T-cell (primary cell): ENCODE results near the gene CRHBP. TPM values are rescaled to one million over a fixed set of nuclear protein-coding genes. Genes with fewer than 3 reads are reported as not detected.

Source experiments
- ATAC-seq, 4 experiments: fragments of 200-7000 bp in 3 of 4; fragments of 150-1000 bp in 1 of 4; cut with Tn5 transposase; replicated peaks in 1 of 4; 1 replicate in 3 of 4; 2 replicates in 1 of 4; pipeline ENCODE4 v1.10.0; 2021; ENCODE audit warnings: moderate library complexity in 3 of 4, mild to moderate bottlenecking in 2 of 4, moderate number of reproducible peaks in 1 of 4
- CTCF ChIA-PET, 2 donors: fragments of 300-600 bp; sonication (Branson Sonifier 250); formaldehyde crosslinking; loops; one replicate each; lab custom pipeline; 2022; ENCODE audit warnings: antibody characterized with exemption in 2 of 2; lab: Charles Lee
- POLR2A ChIA-PET, 2 donors: fragments of 300-600 bp; sonication (Branson Sonifier 250); formaldehyde crosslinking; loops; one replicate each; lab custom pipeline; 2022; ENCODE audit warnings: antibody characterized with exemption in 2 of 2; lab: Charles Lee
- DNase-seq, 35 experiments: peaks; one replicate each; pipeline versions ENCODE4 v3.0.0 to v3.0.0-alpha.2; 2013 to 2023
- H3K27ac ChIP-seq: one replicate; pipeline ENCODE4 v1.5.1; 2013; ENCODE audit warnings: low read length
- H3K27me3 ChIP-seq, 2 experiments: replicated peaks in 1 of 2; 1 replicate in 1 of 2; 2 replicates in 1 of 2; pipeline versions ENCODE4 v1.6.1 to v1.7.0; 2013; ENCODE audit warnings: low read length in 1 of 2, mixed read lengths in 1 of 2; ENCODE audit not compliant: control insufficient read depth in 2 of 2, insufficient read depth in 2 of 2; ENCODE audit errors: extremely low read depth in 1 of 2
- H3K36me3 ChIP-seq, 2 donors: 1 replicate in 1 of 2; 2 replicates in 1 of 2; pipeline versions ENCODE4 v1.6.1 to v1.7.0; 2013; ENCODE audit warnings: low read length in 1 of 2; ENCODE audit not compliant: control insufficient read depth in 2 of 2, insufficient read depth in 1 of 2; ENCODE audit errors: extremely low read depth in 1 of 2
- H3K4me1 ChIP-seq, 2 experiments: 1 replicate in 1 of 2; 2 replicates in 1 of 2; pipeline versions ENCODE4 v1.6.1 to v1.7.0; 2013; ENCODE audit warnings: low read length in 2 of 2, mixed read lengths in 1 of 2; ENCODE audit not compliant: insufficient read depth in 2 of 2, control insufficient read depth in 1 of 2; ENCODE audit errors: extremely low read depth in 1 of 2
- H3K4me3 ChIP-seq, 2 donors: 1 replicate in 1 of 2; 2 replicates in 1 of 2; pipeline versions ENCODE4 v1.5.1 to v1.7.0; 2013; ENCODE audit warnings: mild to moderate bottlenecking in 2 of 2, low read length in 1 of 2, moderate library complexity in 1 of 2; ENCODE audit not compliant: control insufficient read depth in 1 of 2; ENCODE audit errors: extremely low read depth in 1 of 2
- H3K9me3 ChIP-seq: 2 replicates; pipeline ENCODE4 v1.7.0; 2013
- H3K27ac Mint-ChIP-seq, 2 donors: one replicate each; pipeline ENCODE4 v1.8.0; 2020 to 2021; ENCODE audit warnings: mild to moderate bottlenecking in 2 of 2, mixed read lengths in 2 of 2
- H3K27me3 Mint-ChIP-seq, 2 donors: one replicate each; pipeline ENCODE4 v1.8.0; 2021 to 2022; ENCODE audit warnings: mixed read lengths in 2 of 2
- H3K36me3 Mint-ChIP-seq: one replicate; pipeline ENCODE4 v1.8.0; 2021; ENCODE audit warnings: mixed read lengths
- H3K4me1 Mint-ChIP-seq, 3 donors: one replicate each; pipeline ENCODE4 v1.8.0; 2020 to 2022; ENCODE audit warnings: mixed read lengths in 3 of 3, mild to moderate bottlenecking in 1 of 3
- H3K4me3 Mint-ChIP-seq, 3 donors: one replicate each; pipeline ENCODE4 v1.8.0; 2020 to 2022; ENCODE audit warnings: mild to moderate bottlenecking in 3 of 3, mixed read lengths in 3 of 3, moderate library complexity in 3 of 3
- H3K9me3 Mint-ChIP-seq, 3 donors: one replicate each; pipeline ENCODE4 v1.8.0; 2020 to 2022; ENCODE audit warnings: mixed read lengths in 3 of 3
- WGBS: methylation state at CpG from one replicate; pipeline ENCODE4 v1.1.5; 2013; ENCODE audit warnings: missing lambda C conversion rate; ENCODE audit not compliant: insufficient coverage; 5-methylcytosine and 5-hydroxymethylcytosine counted together
- total RNA-seq, 35 experiments: library from RNA in 6 of 35; stranded (reverse) in 6 of 35; fragments of 120-200 nt in 1 of 35; gene quantifications; one replicate each; pipeline versions ENCODE4 v1.2.1 to v1.2.4 and lab custom pipeline; 2013 to 2026

CRHBP gene
- total RNA-seq, 5 donors from 2014 or later (not counting 1 experiment from before 2014, with no cell fraction given): 0.51 to 1.2 (median 0.93) TPM

DNA sequence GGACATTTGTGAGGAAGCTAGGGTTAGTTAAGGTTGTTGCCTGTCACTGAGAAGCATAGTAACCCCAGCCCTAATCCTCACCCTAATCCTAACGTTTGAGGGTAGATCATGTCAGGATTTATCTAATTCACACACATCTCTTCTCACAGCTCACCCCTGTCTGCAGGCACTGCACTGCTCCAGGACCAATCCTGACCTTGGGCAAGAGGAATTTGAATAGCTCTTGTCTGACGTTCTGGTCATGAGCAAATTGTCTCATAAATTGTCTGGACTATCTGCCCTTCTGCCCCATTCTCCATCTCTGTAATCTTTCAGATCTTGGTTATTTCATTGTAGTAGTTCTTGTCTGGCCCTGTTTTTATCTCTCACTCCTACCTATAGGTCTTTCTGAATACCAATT, 18.7 kb downstream of the CRHBP start:
- H3K9me3 Mint-ChIP-seq: no peaks in the 10 kb centered on the region

GRCh38 chr5:76972689-76973088, 19.8 kb downstream of the CRHBP start:
- Histone ChIP-seq H3K36me3 (no peaks in the 10 kb centered on the region), H3K27me3 (peaks cover 0 to 9% of the 10 kb centered on the region in 2 experiments), H3K9me3 (no peaks in the 10 kb centered on the region), H3K4me3 (no peak overlapping the region), H3K4me1 (no peaks in the 10 kb centered on the region), H3K27ac (no peak overlapping the region)
- H3K27ac Mint-ChIP-seq: no peak overlapping the region
- ATAC-seq: no peak
- no CpG with 5 or more reads among the region's 2 CpGs for WGBS
- H3K4me1 Mint-ChIP-seq: no peaks in the 10 kb centered on the region
- peaks cover 1 to 5% of the 10 kb centered on the region in 2 donors for H3K27me3 Mint-ChIP-seq
- ChIA-PET CTCF (no interaction called here), POLR2A (no interaction called here)
- no peak overlapping the region for H3K4me3 Mint-ChIP-seq
- no peaks in the 10 kb centered on the region for H3K36me3 Mint-ChIP-seq
- no peaks in the 10 kb centered on the region for H3K9me3 Mint-ChIP-seq
- no peak for DNase-seq

More for the DNA sequence above, 18.7 kb downstream of the CRHBP start:
- Histone ChIP-seq H3K4me1 (no peaks in the 10 kb centered on the region), H3K4me3 (no peak overlapping the region), H3K9me3 (no peaks in the 10 kb centered on the region), H3K27me3 (peaks cover 0 to 9% of the 10 kb centered on the region in 2 experiments), H3K27ac (no peak overlapping the region), H3K36me3 (no peaks in the 10 kb centered on the region)
- Mint-ChIP-seq H3K4me1 (no peaks in the 10 kb centered on the region), H3K27me3 (peaks cover 1 to 5% of the 10 kb centered on the region in 2 donors), H3K4me3 (no peak overlapping the region), H3K36me3 (no peaks in the 10 kb centered on the region), H3K27ac (no peak overlapping the region)
- no peak for ATAC-seq
- 80% methylated on average over 1 of the region's 2 CpGs for WGBS
- ChIA-PET POLR2A (no interaction called here), CTCF (no interaction called here)
- DNase-seq: no peak

- H3K4me3 ChIP-seq: no peak overlapping the region
- DNase-seq: no peak
- H3K9me3 ChIP-seq: no peaks in the 10 kb centered on the region
- no peaks in the 10 kb centered on the region for H3K4me1 ChIP-seq
- ChIA-PET CTCF (no interaction called here), POLR2A (no interaction called here)
- Mint-ChIP-seq H3K36me3 (no peaks in the 10 kb centered on the region), H3K4me3 (no peak overlapping the region), H3K4me1 (no peaks in the 10 kb centered on the region), H3K27ac (no peak overlapping the region), H3K27me3 (peaks cover 1 to 5% of the 10 kb centered on the region in 2 donors), H3K9me3 (no peaks in the 10 kb centered on the region)
- no CpG with 5 or more reads among the region's 2 CpGs for WGBS
- no peak for ATAC-seq
- peaks cover 0 to 9% of the 10 kb centered on the region in 2 experiments for H3K27me3 ChIP-seq
- no peak overlapping the region for H3K27ac ChIP-seq
- no peaks in the 10 kb centered on the region for H3K36me3 ChIP-seq
These were observed 21.9 kb downstream of the CRHBP start for GRCh38 chr5:76974785-76975184.

DNA sequence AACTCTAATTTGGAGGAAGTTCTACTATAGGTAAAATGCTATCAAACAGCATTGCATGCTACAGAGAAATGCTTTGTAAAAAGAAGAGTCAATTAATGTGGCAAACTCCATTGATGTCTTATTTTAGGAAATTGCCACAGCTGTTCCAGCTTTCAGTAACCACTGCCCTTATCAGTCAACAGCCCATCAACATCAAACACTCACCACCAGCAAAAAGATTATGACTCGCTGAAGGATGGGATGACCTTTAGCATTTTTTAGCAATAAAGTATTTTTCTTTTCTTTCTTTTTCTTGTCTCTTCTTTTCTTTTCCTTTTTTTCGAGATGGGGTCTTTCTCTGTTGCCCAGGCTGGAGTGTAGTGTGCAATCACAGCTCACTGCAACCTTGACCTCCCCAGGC, 26.0 kb downstream of the CRHBP start:
- H3K4me3 Mint-ChIP-seq: no peak overlapping the region
- H3K9me3 ChIP-seq: no peaks in the 10 kb centered on the region
- H3K27me3 ChIP-seq: peaks cover 0 to under 1% of the 10 kb centered on the region in 2 experiments
- no peak overlapping the region for H3K4me3 ChIP-seq
- no peaks in the 10 kb centered on the region for H3K9me3 Mint-ChIP-seq
- no peaks in the 10 kb centered on the region for H3K36me3 Mint-ChIP-seq
- H3K4me1 Mint-ChIP-seq: no peaks in the 10 kb centered on the region
- DNase-seq (no peak), ATAC-seq (no peak)
- CTCF ChIA-PET: no interaction called here
- no CpG with 5 or more reads among the region's 2 CpGs for WGBS
- no peaks in the 10 kb centered on the region for H3K36me3 ChIP-seq
- H3K4me1 ChIP-seq: no peaks in the 10 kb centered on the region
- H3K27me3 Mint-ChIP-seq: no peaks in the 10 kb centered on the region
- H3K27ac ChIP-seq: no peak overlapping the region
- no peak overlapping the region for H3K27ac Mint-ChIP-seq
- POLR2A ChIA-PET: no interaction called here

- no peaks in the 10 kb centered on the region for H3K9me3 ChIP-seq
- no peaks in the 10 kb centered on the region for H3K9me3 Mint-ChIP-seq
- no peaks in the 10 kb centered on the region for H3K36me3 Mint-ChIP-seq
- no peak overlapping the region for H3K4me3 Mint-ChIP-seq
- ChIA-PET POLR2A (no interaction called here), CTCF (no interaction called here)
- ATAC-seq (no peak), DNase-seq (no peak)
- H3K4me1 Mint-ChIP-seq: no peaks in the 10 kb centered on the region
- H3K27ac Mint-ChIP-seq: no peak overlapping the region
- H3K4me3 ChIP-seq: no peak overlapping the region
- no peaks in the 10 kb centered on the region for H3K27me3 Mint-ChIP-seq
- H3K27me3 ChIP-seq: no peaks in the 10 kb centered on the region
- no peaks in the 10 kb centered on the region for H3K4me1 ChIP-seq
- no peak overlapping the region for H3K27ac ChIP-seq
- 100% methylated on average over 4 of the region's 8 CpGs for WGBS
- no peaks in the 10 kb centered on the region for H3K36me3 ChIP-seq
These were observed 27.8 kb downstream of the CRHBP start for GRCh38 chr5:76980518-76981144.

DNA sequence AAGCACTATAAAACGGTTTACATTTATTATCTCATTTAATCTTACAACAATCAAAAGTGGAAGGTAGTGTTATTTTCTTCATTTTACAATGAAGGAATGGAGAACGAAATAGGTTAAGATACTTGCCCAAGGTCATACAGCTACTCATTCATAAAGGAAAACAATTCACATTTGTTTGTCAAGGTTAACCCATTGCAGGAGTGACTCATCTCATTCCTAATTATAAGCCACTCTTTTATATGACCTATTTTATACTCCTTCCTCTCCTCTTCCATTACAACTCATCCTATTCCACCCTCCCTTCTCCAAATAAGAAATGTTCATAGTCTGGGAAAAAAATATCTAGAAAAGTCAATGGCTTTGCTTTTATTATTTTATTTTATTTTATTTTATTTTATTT, 29.6 kb downstream of the CRHBP start:
- ATAC-seq (no peak), DNase-seq (no peak)
- H3K36me3 Mint-ChIP-seq: no peaks in the 10 kb centered on the region
- no peaks in the 10 kb centered on the region for H3K4me1 Mint-ChIP-seq
- H3K36me3 ChIP-seq: no peaks in the 10 kb centered on the region
- H3K27me3 Mint-ChIP-seq: no peaks in the 10 kb centered on the region
- H3K4me3 Mint-ChIP-seq: no peak overlapping the region
- H3K4me3 ChIP-seq: no peak overlapping the region
- H3K4me1 ChIP-seq: no peaks in the 10 kb centered on the region
- H3K27me3 ChIP-seq: no peaks in the 10 kb centered on the region
- H3K27ac ChIP-seq: no peak overlapping the region
- ChIA-PET CTCF (no interaction called here), POLR2A (no interaction called here)
- no peaks in the 10 kb centered on the region for H3K9me3 ChIP-seq
- no CpG with 5 or more reads among the region's 2 CpGs for WGBS
- H3K9me3 Mint-ChIP-seq: no peaks in the 10 kb centered on the region
- no peak overlapping the region for H3K27ac Mint-ChIP-seq

DNA sequence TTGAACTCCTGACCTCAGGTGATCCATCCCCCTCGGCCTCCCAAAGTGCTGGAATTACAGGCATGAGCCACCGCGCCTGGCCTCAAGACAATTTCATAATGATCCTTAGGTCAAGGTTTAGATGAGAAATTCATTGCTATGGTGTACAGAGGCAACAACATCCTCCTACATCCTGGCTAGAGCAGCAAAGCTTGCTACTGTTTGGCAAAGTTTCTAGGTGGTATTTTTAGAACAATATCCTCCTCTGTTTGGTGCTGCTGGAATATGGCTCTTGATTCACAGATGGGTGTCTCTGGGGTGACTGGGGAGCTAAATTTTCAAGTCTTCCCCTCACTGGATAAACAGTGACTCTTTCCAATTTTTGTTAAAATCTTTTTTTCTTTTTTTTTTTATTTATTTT, 30.6 kb downstream of the CRHBP start:
- ATAC-seq (no peak), DNase-seq (no peak)
- Mint-ChIP-seq H3K9me3 (no peaks in the 10 kb centered on the region), H3K27me3 (no peaks in the 10 kb centered on the region), H3K27ac (no peak overlapping the region), H3K4me1 (no peaks in the 10 kb centered on the region), H3K36me3 (no peaks in the 10 kb centered on the region), H3K4me3 (no peak overlapping the region)
- 93% methylated on average over 3 of the region's 3 CpGs for WGBS
- H3K27ac ChIP-seq: no peak overlapping the region
- POLR2A ChIA-PET: no interaction called here
- no peak overlapping the region for H3K4me3 ChIP-seq
- no peaks in the 10 kb centered on the region for H3K27me3 ChIP-seq
- no peaks in the 10 kb centered on the region for H3K4me1 ChIP-seq
- CTCF ChIA-PET: no interaction called here
- no peaks in the 10 kb centered on the region for H3K9me3 ChIP-seq
- no peaks in the 10 kb centered on the region for H3K36me3 ChIP-seq
